Type B pancreatic cell (in vitro differentiated cells): ENCODE measurements around the gene ENOX1. TPM values are rescaled to one million over a fixed set of nuclear protein-coding genes. Genes with fewer than 3 reads are reported as not detected.

ENCODE experiments used
- DNase-seq: peaks from one replicate; pipeline ENCODE4 v3.0.0; 2021; ENCODE audit warnings: mixed read lengths; ENCODE audit not compliant: unreplicated experiment; ENCODE audit errors: extremely low spot score
- H3K27ac Mint-ChIP-seq: 2 replicates; pipeline ENCODE4 v1.8.0; 2021; ENCODE audit warnings: mild to moderate bottlenecking, mixed read lengths
- H3K27me3 Mint-ChIP-seq: 2 replicates; pipeline ENCODE4 v1.8.0; 2021; ENCODE audit warnings: mixed read lengths
- H3K36me3 Mint-ChIP-seq: 2 replicates; pipeline ENCODE4 v1.8.0; 2021; ENCODE audit warnings: mixed read lengths
- H3K4me1 Mint-ChIP-seq: one replicate; pipeline ENCODE4 v1.8.0; 2021; ENCODE audit warnings: mixed read lengths; ENCODE audit not compliant: unreplicated experiment
- H3K4me3 Mint-ChIP-seq: 2 replicates; pipeline ENCODE4 v1.8.0; 2021; ENCODE audit warnings: mild to moderate bottlenecking, mixed read lengths
- H3K9me3 Mint-ChIP-seq: 2 replicates; pipeline ENCODE4 v1.8.0; 2021; ENCODE audit warnings: mixed read lengths
- total RNA-seq: library from RNA; stranded (reverse); gene quantifications from 2 replicates; pipeline ENCODE4 v1.2.1, GENCODE V29; 2021; ENCODE audit warnings: low replicate concordance
- TF ChIP-seq, protein P1 (sequence below): fragments of 200-600 bp; sonication (generic); conservative IDR thresholded peaks from 2 replicates; pipeline ENCODE4 v1.5.0; 2021; ENCODE audit warnings: antibody characterized with exemption, mild to moderate bottlenecking

The ENOX1 gene
- total RNA-seq, 1 donor from 2014 or later, result 7.5 TPM

DNA sequence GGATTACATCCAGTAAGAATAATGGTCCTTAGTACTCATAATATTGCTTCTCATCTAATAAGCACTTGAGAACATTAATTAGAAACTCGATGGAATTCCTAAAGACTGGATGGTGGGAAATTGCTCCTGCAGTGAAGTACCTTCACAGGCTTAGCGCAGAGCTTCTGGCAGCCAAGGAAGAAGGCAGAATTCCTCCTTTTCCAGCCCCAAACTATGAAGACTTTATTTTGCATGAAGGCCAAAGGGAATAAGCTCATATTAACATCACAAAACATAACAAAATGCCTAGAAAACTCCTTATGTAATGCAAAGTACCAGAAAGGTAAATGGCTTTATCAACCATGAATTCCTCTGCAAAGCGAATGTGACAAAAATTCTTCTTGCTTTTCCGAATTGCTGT lies 427.2 kb downstream of the ENOX1 start:
- Mint-ChIP-seq H3K36me3 (no peaks in the 10 kb centered on the region), H3K27me3 (no peaks in the 10 kb centered on the region), H3K4me1 (peaks cover 33% of the 10 kb centered on the region), H3K9me3 (no peaks in the 10 kb centered on the region), H3K4me3 (no peak overlapping the region), H3K27ac (no peak overlapping the region)
- TF ChIP-seq, protein P1, sequence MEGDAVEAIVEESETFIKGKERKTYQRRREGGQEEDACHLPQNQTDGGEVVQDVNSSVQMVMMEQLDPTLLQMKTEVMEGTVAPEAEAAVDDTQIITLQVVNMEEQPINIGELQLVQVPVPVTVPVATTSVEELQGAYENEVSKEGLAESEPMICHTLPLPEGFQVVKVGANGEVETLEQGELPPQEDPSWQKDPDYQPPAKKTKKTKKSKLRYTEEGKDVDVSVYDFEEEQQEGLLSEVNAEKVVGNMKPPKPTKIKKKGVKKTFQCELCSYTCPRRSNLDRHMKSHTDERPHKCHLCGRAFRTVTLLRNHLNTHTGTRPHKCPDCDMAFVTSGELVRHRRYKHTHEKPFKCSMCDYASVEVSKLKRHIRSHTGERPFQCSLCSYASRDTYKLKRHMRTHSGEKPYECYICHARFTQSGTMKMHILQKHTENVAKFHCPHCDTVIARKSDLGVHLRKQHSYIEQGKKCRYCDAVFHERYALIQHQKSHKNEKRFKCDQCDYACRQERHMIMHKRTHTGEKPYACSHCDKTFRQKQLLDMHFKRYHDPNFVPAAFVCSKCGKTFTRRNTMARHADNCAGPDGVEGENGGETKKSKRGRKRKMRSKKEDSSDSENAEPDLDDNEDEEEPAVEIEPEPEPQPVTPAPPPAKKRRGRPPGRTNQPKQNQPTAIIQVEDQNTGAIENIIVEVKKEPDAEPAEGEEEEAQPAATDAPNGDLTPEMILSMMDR, result no peak
- DNase-seq, result no peak

DNA sequence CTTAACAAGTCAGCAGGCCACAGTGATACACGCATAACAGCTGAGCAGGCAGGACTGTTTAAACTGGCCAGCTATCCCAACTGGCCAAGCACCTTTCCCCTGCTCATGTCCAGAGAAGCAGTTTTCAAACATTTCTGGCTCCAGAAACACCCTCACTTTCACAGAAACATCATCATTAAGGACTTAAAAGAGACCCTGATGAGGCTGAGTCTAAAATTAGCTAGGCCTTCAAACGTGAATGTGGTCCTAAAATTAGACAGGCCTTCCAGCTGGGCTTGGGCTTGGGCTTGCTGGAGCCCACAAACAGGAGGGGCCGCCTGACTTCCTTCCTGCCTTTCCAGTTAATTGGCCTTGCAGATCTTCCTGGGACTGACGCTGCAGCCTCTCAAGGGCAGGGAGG lies 429.2 kb downstream of the ENOX1 start:
- peaks cover 32% of the 10 kb centered on the region for H3K4me1 Mint-ChIP-seq
- H3K27me3 Mint-ChIP-seq, result no peaks in the 10 kb centered on the region
- no peaks in the 10 kb centered on the region for H3K36me3 Mint-ChIP-seq
- H3K9me3 Mint-ChIP-seq, result no peaks in the 10 kb centered on the region
- TF ChIP-seq, protein P1, result no peak
- no peak for DNase-seq
- no peak overlapping the region for H3K4me3 Mint-ChIP-seq
- H3K27ac Mint-ChIP-seq, result no peak overlapping the region

DNA sequence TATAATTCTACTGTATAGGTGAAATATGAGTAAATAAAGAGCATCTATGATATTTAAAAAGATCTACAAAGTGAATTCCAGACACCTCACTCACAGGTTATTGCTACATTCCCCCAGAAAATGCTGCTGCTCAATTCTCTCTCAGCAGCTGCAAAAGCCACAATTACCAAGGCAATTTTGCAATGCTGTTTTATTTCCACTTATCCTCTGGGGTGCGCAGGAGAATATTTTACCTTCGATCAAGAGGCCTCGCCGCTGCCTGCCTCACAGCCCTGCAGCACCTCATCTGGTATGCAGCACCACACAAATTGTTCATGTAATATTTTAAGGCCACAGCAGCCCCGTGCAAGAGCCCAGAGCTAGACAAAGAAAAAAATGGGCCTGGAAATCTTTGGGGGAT lies 430.2 kb downstream of the ENOX1 start:
- no peaks in the 10 kb centered on the region for H3K36me3 Mint-ChIP-seq
- TF ChIP-seq, protein P1, result no peak
- H3K9me3 Mint-ChIP-seq, result no peaks in the 10 kb centered on the region
- no peak overlapping the region for H3K27ac Mint-ChIP-seq
- DNase-seq, result no peak
- no peak overlapping the region for H3K4me3 Mint-ChIP-seq
- H3K27me3 Mint-ChIP-seq, result no peaks in the 10 kb centered on the region
- H3K4me1 Mint-ChIP-seq, result peaks cover 34% of the 10 kb centered on the region

DNA sequence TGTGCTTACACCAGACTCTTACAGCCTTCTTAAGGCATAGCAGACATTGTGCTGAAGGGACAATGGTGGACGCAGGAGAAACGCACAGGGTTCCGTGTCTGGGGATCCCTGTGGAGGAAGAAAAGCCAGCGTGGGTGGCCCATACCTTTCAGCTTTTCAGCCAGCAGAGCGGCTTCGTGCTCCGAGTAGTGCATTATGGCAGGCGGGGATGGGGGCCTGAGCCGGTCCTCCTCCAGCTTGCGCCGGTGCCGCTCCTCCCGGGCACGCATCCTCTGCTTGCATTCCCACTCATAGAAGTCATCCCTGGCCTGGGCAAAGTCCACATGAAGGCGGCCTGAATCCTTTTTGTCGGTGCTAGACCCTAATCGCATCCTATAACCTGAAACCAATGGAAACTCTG lies 431.0 kb downstream of the ENOX1 start:
- TF ChIP-seq, protein P1, result no peak
- Mint-ChIP-seq H3K4me3 (no peak overlapping the region), H3K4me1 (peaks cover 31% of the 10 kb centered on the region), H3K9me3 (no peaks in the 10 kb centered on the region), H3K27me3 (no peaks in the 10 kb centered on the region), H3K36me3 (no peaks in the 10 kb centered on the region), H3K27ac (no peak overlapping the region)
- no peak for DNase-seq

DNA sequence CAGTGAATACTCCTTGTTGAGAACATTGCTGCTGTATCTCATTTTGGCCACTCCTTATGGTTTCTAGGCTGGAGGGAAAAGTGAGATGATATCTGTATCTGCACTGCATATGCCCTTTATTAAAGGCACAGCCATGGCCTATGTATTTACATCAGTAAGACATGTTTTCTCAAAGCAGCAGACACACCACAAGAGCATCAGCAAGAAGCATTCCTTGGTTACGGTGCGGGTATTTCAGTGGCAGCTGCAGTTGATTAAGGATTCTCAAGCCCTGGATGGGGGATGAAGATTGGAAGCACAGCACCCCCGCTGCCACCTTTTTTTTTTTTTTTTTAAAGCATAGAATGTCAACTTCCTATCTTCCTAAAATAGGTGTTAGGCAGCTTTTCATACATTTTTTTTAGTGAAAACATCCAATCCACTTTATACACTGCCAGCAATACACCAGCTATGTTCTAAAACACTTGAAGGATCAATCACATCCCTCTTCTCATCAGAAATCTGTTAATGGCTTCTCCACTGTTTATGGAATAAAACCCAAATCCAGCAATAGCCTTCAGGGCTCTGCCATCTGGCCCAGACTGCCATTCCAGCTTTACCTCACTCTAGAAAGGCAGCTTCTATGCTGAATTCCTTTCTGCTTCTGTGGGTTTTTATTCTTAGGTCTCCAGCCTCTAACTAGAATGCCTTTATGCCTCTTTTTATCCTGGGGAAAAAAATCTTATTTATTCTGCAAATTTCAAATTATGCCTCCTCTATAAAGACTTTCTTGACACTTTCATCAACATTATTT lies 432.4 kb downstream of the ENOX1 start:
- no peak overlapping the region for H3K4me3 Mint-ChIP-seq
- TF ChIP-seq, protein P1, result no peak

More for the DNA sequence above, 432.4 kb downstream of the ENOX1 start:
- Mint-ChIP-seq H3K9me3 (no peaks in the 10 kb centered on the region), H3K36me3 (no peaks in the 10 kb centered on the region), H3K27ac (no peak overlapping the region), H3K27me3 (peaks cover 5% of the 10 kb centered on the region), H3K4me1 (peaks cover 22% of the 10 kb centered on the region)
- no peak for DNase-seq
